Fibroblast of the conjunctiva (primary cell): ENCODE data around the gene SNPH.
"Not testable (repeated sequence)": the region's sequence is repeated elsewhere in the genome, so short reads cannot be mapped to it uniquely, and the experiment has no call there.

ENCODE experiments used
- DNase-seq: peaks from one replicate; pipeline ENCODE4 v3.0.0-alpha.2; 2010; ENCODE audit warnings: low read depth

The SNPH gene

GRCh38 chr20:1341561-1342265 lies 75.6 kb downstream of the SNPH start:
- no peak for DNase-seq

DNA sequence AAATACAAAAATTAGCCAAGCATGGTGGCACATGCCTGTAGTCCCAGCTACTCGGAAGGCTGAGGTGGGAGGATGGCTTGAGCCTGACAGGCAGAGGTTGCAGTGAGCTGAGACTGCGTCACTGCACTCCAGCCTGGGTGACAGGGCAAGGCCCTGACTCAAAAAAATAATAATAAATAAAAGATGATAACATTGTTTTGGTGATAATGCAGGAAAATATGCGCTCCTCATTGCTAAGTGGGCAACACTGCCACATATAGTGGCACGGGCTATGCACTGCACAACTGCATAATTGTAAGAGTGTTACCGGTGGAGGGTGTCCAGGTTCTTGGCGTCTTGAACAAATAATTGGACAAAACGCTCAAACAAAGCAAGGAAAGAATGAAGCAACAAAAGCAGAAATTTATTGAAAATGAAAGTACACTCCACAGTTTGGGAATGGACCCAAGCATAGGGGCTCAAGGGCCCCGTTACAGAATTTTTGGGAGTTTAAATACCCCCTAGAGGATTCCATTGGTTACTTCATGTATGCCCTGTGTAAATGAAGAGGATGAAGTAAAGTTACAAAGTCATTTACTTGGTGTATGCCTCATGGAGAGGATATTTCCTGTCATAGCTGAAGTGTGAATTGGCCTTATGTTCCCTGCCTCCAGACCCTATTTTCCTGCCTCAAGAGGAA lies 77.5 kb downstream of the SNPH start:
- not testable (repeated sequence) for DNase-seq

DNA sequence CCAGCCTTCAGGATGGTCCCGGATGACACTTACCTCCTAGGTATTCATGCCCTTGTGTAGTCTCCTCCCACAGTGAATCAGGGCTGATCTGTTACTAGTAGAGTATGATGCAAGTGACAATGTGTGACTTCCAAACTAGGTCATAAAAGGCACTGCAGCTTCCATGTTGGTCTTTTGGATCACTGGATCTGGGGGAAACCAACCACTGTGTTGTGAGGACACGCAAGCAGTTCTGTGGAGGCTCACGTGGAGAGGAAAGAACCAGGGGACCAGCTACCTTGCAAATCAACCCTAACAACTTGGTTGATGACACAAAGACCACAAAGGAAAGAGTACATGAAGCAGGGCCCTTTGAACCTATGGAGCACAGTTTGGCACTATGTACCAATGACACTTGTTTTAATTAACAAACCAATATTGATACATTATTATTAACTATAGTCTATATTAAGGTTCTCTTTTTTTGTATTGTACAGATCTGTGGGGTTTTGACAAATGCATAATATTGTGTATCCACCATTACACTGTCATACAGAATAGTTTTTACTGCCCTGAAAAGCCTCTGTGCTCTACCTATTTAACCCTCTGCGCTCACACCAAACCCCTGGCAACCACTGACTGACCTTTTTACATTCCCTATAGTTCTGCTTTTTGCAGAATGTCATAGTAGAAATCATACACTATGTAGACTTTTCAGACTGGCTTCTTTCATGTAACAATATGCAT lies 79.1 kb downstream of the SNPH start:
- no peak for DNase-seq

DNA sequence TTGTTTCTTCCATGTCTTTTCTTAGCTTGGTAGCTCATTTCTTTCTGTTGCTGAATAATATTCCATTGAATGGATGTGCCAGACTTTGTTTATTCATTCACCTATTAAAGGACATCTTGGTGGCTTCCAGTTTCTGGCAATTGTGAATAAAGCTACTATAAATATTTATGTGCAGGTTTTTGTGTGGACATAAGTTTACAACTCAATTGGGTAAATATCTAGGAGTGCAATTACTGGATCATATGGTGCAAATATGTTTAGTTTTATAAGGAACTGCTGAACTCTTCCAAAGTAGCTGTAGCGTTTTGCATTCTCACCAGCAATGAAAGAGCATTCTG lies 79.6 kb downstream of the SNPH start:
- DNase-seq = no peak

DNA sequence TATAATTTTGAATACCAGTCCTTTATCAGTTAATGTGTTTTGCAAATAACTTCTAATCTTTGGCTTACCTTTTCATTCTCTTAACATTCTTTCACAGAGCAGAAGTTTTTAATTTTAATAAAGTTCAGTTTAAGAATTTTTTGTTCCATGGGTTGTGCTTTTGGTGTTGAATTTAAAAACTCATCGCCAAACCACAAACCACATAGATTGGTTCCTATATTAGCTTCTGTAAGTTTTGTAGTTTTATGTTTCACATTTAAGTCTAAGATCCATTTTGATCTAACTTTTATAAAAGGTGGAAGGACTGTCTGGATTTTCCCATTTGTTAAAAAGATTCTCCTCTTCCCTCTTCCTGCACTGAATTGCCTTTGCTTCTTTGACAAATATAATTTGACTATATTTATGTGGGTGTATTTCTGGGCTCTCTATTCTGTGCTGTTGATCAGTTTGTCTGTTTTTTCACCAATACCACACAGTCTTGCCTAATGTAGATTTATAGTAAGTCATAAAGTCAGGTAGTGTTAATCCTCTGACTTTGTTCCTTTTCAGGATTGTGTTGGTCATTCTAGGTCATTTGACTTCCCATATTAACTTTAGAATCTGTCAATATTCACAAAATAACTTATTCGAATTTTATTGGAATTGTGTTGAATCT lies 80.3 kb downstream of the SNPH start:
- DNase-seq = no peak

DNA sequence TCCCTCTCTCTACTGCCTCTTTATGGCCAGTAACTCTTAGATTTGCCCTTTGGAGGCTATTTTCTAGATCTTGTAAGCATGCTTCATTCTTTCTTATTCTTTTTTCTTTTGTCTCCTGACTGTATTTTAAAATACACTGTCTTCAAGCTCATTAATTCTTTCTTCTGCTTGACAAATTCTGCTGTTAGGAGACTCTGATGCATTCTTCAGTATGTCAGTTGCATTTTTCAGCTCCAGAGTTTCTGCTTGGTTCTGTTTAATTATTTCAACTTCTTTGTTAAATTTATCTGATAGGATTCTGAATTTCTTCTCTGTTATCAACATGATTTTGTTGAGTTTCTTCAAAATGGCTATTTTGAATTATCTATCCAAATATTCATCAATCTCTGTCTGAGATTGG lies 87.9 kb downstream of the SNPH start:
- no peak for DNase-seq

DNA sequence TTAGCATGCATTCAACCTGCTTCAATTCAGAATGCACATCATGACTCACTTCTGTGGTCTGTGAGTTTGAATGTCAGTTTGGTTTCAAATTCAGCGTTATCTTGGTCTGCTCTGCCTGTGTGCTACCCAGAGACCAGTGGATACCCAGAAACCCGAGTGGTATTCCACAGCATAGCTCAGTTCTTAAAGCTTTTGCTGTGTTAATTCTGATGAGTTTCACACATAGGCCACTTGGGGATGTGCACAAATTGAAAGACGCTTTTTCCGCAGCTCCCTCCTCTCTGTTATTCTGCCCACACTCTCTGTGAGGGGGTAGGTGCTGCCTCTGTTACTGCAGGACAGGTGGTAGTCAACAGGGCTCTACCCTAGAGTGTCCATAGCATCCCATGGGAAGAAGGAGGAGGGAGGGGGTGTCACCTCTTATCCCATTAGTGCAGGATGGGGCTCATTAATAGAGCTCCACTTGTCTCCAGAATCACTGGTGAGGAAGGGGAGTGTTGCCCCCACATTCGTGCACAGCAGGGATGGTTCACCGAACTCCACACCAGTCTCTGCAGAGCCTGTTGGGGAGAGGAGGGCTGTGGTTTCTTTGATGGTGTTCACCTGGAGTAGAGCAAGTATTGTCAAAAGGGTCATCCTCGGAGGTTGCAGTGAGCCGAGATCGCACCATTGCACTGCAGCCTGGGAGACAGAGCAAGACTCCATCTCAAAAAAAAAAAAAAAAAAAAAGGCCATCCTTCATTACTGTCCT lies 92.0 kb downstream of the SNPH start:
- no peak for DNase-seq
